Renal cortical epithelial cell (primary cell): ENCODE measurements around the gene HEPACAM. TPM values are rescaled to one million over a fixed set of nuclear protein-coding genes. Genes with fewer than 3 reads are reported as not detected.

Experiments
- DNase-seq: peaks from one replicate; pipeline ENCODE4 v3.0.0-alpha.2; 2011; ENCODE audit warnings: low read depth
- total RNA-seq: library from RNA; depleted of rRNA; stranded (reverse); fragments of >200 nt; gene quantifications from 2 replicates; pipeline ENCODE4 v1.2.3, GENCODE V29; 2014

Gene HEPACAM
- total RNA-seq, 1 donor from 2014 or later = 0.25 TPM

GRCh38 chr11:124884869-124885479 lies 50.9 kb downstream of the HEPACAM start:
- no peak for DNase-seq

GRCh38 chr11:124884340-124884739 lies 51.5 kb downstream of the HEPACAM start:
- DNase-seq = no peak

GRCh38 chr11:124882339-124883071 lies 53.3 kb downstream of the HEPACAM start:
- no peak for DNase-seq

GRCh38 chr11:124880958-124881357 lies 54.9 kb downstream of the HEPACAM start:
- DNase-seq = no peak

- no peak for DNase-seq
Measured at GRCh38 chr11:124880290-124880611, 55.6 kb downstream of the HEPACAM start.

GRCh38 chr11:124879493-124880289 lies 56.2 kb downstream of the HEPACAM start:
- no peak for DNase-seq

GRCh38 chr11:124878759-124879492 lies 56.9 kb downstream of the HEPACAM start:
- DNase-seq = no peak

- no peak for DNase-seq
Measured at GRCh38 chr11:124877910-124878758, 57.7 kb downstream of the HEPACAM start.

- DNase-seq = no peak
Measured at GRCh38 chr11:124877631-124877909, 58.3 kb downstream of the HEPACAM start.

GRCh38 chr11:124876818-124877630 lies 58.8 kb downstream of the HEPACAM start:
- DNase-seq = no peak

GRCh38 chr11:124875943-124876817 lies 59.7 kb downstream of the HEPACAM start:
- peak; percentile 84 for DNase-seq

GRCh38 chr11:124875401-124875800 lies 60.4 kb downstream of the HEPACAM start:
- DNase-seq = no peak

- no peak for DNase-seq
Measured at GRCh38 chr11:124874571-124875255, 61.1 kb downstream of the HEPACAM start.

- no peak for DNase-seq
Measured at GRCh38 chr11:124873951-124874350, 61.9 kb downstream of the HEPACAM start.

GRCh38 chr11:124872741-124873140 lies 63.1 kb downstream of the HEPACAM start:
- no peak for DNase-seq

GRCh38 chr11:124872280-124872679 lies 63.6 kb downstream of the HEPACAM start:
- DNase-seq = no peak

- DNase-seq = no peak
Measured at GRCh38 chr11:124870430-124870829, 65.4 kb downstream of the HEPACAM start.

- no peak for DNase-seq
Measured at GRCh38 chr11:124869856-124870387, 65.9 kb downstream of the HEPACAM start.

GRCh38 chr11:124869331-124869730 lies 66.5 kb downstream of the HEPACAM start:
- DNase-seq = no peak
